DND-41 (cell line): ENCODE data around the gene DGKZ.

ENCODE experiments used
- EZH2 ChIP-seq: IDR thresholded peaks from 3 replicates; pipeline ENCODE4 v1.6.1; 2012; ENCODE audit warnings: borderline replicate concordance, low read depth, mild to moderate bottlenecking, moderate library complexity, low read length, inconsistent platforms; ENCODE audit not compliant: severe bottlenecking
- TF ChIP-seq, protein P1 (sequence below): IDR thresholded peaks from 2 replicates; pipeline ENCODE4 v1.5.1; 2012; ENCODE audit warnings: borderline replicate concordance, low read length, moderate library complexity, mild to moderate bottlenecking; ENCODE audit not compliant: poor library complexity, severe bottlenecking; ENCODE audit errors: extremely low read depth

DNA sequence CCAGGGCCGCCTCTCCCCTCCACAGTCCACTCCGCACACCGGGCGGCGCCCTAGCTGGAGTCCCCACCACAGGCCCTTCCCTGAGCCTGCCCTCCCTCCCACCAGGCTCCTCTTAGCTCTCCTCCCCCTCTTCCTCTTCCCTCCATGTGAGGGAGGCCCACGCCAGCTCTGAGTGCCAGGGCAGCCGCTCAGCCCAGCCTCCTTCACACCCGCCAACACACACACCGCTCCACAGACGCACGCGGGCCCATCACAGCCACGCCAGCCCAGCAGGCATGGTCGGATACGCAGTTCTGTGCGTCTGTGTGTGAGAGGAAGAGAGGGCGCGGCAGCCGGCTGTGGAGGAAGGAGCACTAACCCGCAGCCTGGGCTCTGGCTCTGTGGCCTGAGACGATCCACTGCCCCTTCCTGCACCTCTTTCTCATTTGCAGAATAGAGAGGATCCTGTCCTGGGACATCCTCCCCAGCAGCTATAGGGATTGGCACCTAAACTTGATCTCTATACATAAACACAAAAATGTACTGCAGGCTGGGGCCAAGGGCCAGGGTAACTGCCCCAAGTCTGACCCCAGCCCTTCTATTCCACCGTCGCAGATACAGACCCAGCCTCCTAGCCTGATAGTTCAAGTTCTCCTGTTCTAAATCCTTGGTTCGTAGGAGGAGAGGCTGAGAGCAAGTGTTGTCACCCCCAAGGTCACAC, 40.8 kb downstream of the DGKZ start:
- TF ChIP-seq, protein P1, sequence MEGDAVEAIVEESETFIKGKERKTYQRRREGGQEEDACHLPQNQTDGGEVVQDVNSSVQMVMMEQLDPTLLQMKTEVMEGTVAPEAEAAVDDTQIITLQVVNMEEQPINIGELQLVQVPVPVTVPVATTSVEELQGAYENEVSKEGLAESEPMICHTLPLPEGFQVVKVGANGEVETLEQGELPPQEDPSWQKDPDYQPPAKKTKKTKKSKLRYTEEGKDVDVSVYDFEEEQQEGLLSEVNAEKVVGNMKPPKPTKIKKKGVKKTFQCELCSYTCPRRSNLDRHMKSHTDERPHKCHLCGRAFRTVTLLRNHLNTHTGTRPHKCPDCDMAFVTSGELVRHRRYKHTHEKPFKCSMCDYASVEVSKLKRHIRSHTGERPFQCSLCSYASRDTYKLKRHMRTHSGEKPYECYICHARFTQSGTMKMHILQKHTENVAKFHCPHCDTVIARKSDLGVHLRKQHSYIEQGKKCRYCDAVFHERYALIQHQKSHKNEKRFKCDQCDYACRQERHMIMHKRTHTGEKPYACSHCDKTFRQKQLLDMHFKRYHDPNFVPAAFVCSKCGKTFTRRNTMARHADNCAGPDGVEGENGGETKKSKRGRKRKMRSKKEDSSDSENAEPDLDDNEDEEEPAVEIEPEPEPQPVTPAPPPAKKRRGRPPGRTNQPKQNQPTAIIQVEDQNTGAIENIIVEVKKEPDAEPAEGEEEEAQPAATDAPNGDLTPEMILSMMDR: no peak
- peak; percentile 57 for TF ChIP-seq EZH2
